HL-60 (cell line): ENCODE results near the gene PTEN.

Experiments used
- CTCF ChIP-seq: IDR thresholded peaks from one replicate; pipeline ENCODE4 v1.5.1; 2011; ENCODE audit warnings: low read length, control low read depth, inconsistent platforms; ENCODE audit not compliant: insufficient read depth
- GABPA ChIP-seq: IDR thresholded peaks from 2 replicates; pipeline ENCODE4 v1.6.1; 2012; ENCODE audit warnings: low read depth
- POLR2AphosphoS5 ChIP-seq: IDR thresholded peaks from 2 replicates; pipeline ENCODE4 v1.6.1; 2012; ENCODE audit warnings: low read depth
- REST ChIP-seq: IDR thresholded peaks from 2 replicates; pipeline ENCODE4 v1.6.1; 2012; ENCODE audit warnings: low read depth; ENCODE audit not compliant: insufficient replicate concordance
- SPI1 ChIP-seq: IDR thresholded peaks from 2 replicates; pipeline ENCODE4 v1.6.1; 2012; ENCODE audit warnings: low read depth, mild to moderate bottlenecking, borderline replicate concordance

- no peak for TF ChIP-seq CTCF
- no peak for TF ChIP-seq POLR2AphosphoS5
- no peak for TF ChIP-seq REST
- no peak for TF ChIP-seq GABPA
- TF ChIP-seq SPI1, result no peak
Observed at GRCh38 chr10:87974130-87974529, 110.7 kb downstream of the PTEN start.
